GM21423 (cell line): ENCODE results near the gene RUNX3.
"Not testable (repeated sequence)": the region's sequence is repeated elsewhere in the genome, so short reads cannot be mapped to it uniquely, and the experiment has no call there.

Experiments used
- ATAC-seq: cut with Tn5 transposase; IDR thresholded peaks from one replicate; pipeline ENCODE4 v1.9.1; 2021; ENCODE audit warnings: mild to moderate bottlenecking, moderate library complexity; ENCODE audit not compliant: unreplicated experiment

The RUNX3 gene

GRCh38 chr1:24914226-24915069 lies 15.6 kb downstream of the RUNX3 start:
- ATAC-seq, result no peak

- no peak for ATAC-seq
Observed at GRCh38 chr1:24913616-24914225, 16.4 kb downstream of the RUNX3 start.

- ATAC-seq, result no peak
Observed at GRCh38 chr1:24913274-24913604, 16.8 kb downstream of the RUNX3 start.

GRCh38 chr1:24912376-24913273 lies 17.5 kb downstream of the RUNX3 start:
- no peak for ATAC-seq

- no peak for ATAC-seq
Observed at GRCh38 chr1:24911651-24912155, 18.4 kb downstream of the RUNX3 start.

GRCh38 chr1:24910751-24911650 lies 19.1 kb downstream of the RUNX3 start:
- no peak for ATAC-seq

- ATAC-seq, result no peak
Observed at GRCh38 chr1:24910210-24910609, 19.9 kb downstream of the RUNX3 start.

- no peak for ATAC-seq
Observed at GRCh38 chr1:24909388-24909898, 20.6 kb downstream of the RUNX3 start.

GRCh38 chr1:24908591-24909259 lies 21.4 kb downstream of the RUNX3 start:
- ATAC-seq, result no peak

GRCh38 chr1:24907587-24908294 lies 22.3 kb downstream of the RUNX3 start:
- ATAC-seq, result not testable (repeated sequence)

- ATAC-seq, result no peak
Observed at GRCh38 chr1:24906760-24907490, 23.2 kb downstream of the RUNX3 start.

- no peak for ATAC-seq
Observed at GRCh38 chr1:24905979-24906720, 23.9 kb downstream of the RUNX3 start.

GRCh38 chr1:24905355-24905978 lies 24.6 kb downstream of the RUNX3 start:
- no peak for ATAC-seq

- ATAC-seq, result no peak
Observed at GRCh38 chr1:24904731-24905354, 25.2 kb downstream of the RUNX3 start.

- ATAC-seq, result no peak
Observed at GRCh38 chr1:24903955-24904730, 25.9 kb downstream of the RUNX3 start.

GRCh38 chr1:24903560-24903954 lies 26.5 kb downstream of the RUNX3 start:
- ATAC-seq, result no peak
